Pancreas (tissue), 10 donors: ENCODE data around the gene SKIDA1. TPM values are rescaled to one million over a fixed set of nuclear protein-coding genes. Genes with fewer than 3 reads are reported as not detected.

Experiments used
- ATAC-seq, 4 donors: fragments of 200-7000 bp; cut with Tn5 transposase; one replicate each; pipeline versions ENCODE4 v1.8.0 to v1.9.1; 2020; ENCODE audit warnings: mild to moderate bottlenecking in 4 of 4, moderate library complexity in 4 of 4
- DNase-seq, 6 donors: peaks; one replicate each; pipeline ENCODE4 v3.0.0-alpha.2; 2020
- FAIRE-seq: peaks from 2 replicates; lab custom pipeline; 2012; peaks lifted over from hg19 to GRCh38; lab: Jason Lieb, UNC
- H3K27ac ChIP-seq, 4 donors: fragments of 200-600 bp; sonication (generic); 1 replicate in 3 of 4; 2 replicates in 1 of 4; pipeline versions ENCODE4 v1.5.0 to v1.8.0; 2020
- H3K27me3 ChIP-seq, 4 donors: fragments of 200-600 bp; one replicate each; pipeline ENCODE4 v1.8.0; 2021
- H3K36me3 ChIP-seq, 3 donors: fragments of 200-600 bp; sonication (generic) in 1 of 3; one replicate each; pipeline versions ENCODE4 v1.5.0 to v1.8.0; 2020 to 2021
- H3K4me1 ChIP-seq, 3 donors: fragments of 200-600 bp; one replicate each; pipeline ENCODE4 v1.8.0; 2021
- H3K4me3 ChIP-seq, 4 donors: fragments of 200-600 bp; sonication (generic) in 2 of 4; one replicate each; pipeline versions ENCODE4 v1.5.0 to v1.8.0; 2020 to 2021
- H3K9me3 ChIP-seq, 4 donors: fragments of 200-600 bp; one replicate each; pipeline ENCODE4 v1.8.0; 2021
- CTCF ChIP-seq, 4 donors: fragments of 200-600 bp; sonication (generic) in 3 of 4; IDR thresholded peaks; one replicate each; pipeline versions ENCODE4 v1.5.0 to v1.8.0; 2021; ENCODE audit warnings: antibody characterized with exemption in 4 of 4
- WGBS, 2 donors: extraction: QIAGEN DNeasy Blood & Tissue Kit; methylation state at CpG; one replicate each; pipeline ENCODE4 v1.1.7; 2013; 5-methylcytosine and 5-hydroxymethylcytosine counted together
- intact Hi-C, 3 donors: fragments of 100-400 bp; cut with DNase I; formaldehyde crosslinking; loops; one replicate each; pipeline versions ENCODE4 v1.11.1 to v1.14.2; 2022
- polyA plus RNA-seq, 2 donors: library from polyadenylated mRNA; stranded (reverse); fragments of 200-250 nt; gene quantifications; one replicate each; pipeline ENCODE4 v1.2.3, GENCODE V29; 2013
- total RNA-seq, 6 donors: library from RNA; stranded (reverse); fragmentation: NEBNext Ultra II Directional in 4 of 6; extraction: Animal tissue kit (Norgen Biotek cat#: 25700) in 4 of 6; gene quantifications; one replicate each; pipeline versions ENCODE4 v1.2.1 to v1.2.4, GENCODE V29; 2021 to 2023
- donor health status: healthy with polysubstance abuse.
- donor health status: DM: no; HTN: no; CAD: no; lungs with moderate emphysema.
- donor health status: DM: no; HTN: no; CAD: no.
- donor health status: control.
- donor health status: control.
- donor health status: Bipolar disorder and iron deficiency.
- donor health status: DM: yes; HTN: yes; CAD: no.
- donor health status: DM: no; HTN: no; CAD: no.
- donor health status: DM: no; HTN: no; CAD: no.
- donor health status: DM: yes; HTN: yes; CAD: no.

The SKIDA1 gene
- total and polyA plus RNA-seq, 8 donors, result 0.23 to 0.97 (median 0.53) TPM

GRCh38 chr10:21529032-21529910, 3.8 kb upstream of the SKIDA1 start:
- peak overlapping the region in 2 of 4 donors; percentile 60 to 68 for H3K4me3 ChIP-seq
- DNase-seq (no peak), FAIRE-seq (no peak), ATAC-seq (no peak)
- peaks cover 12 to 20% (median 16%) of the 10 kb centered on the region in 3 donors for H3K4me1 ChIP-seq
- intact Hi-C loops, result no loop called here
- H3K36me3 ChIP-seq, result no peaks in the 10 kb centered on the region
- WGBS, 2 donors, result 57 to 59% methylated on average over 9 of the region's 9 CpGs
- H3K9me3 ChIP-seq, result no peaks in the 10 kb centered on the region
- H3K27ac ChIP-seq, result peak overlapping the region in 3 of 4 donors; percentile 96 to 99 (median 97)
- no peak for TF ChIP-seq CTCF (IDR thresholded peaks at IDR 0.05)
- H3K27me3 ChIP-seq, result no peaks in the 10 kb centered on the region

- no peaks in the 10 kb centered on the region for H3K36me3 ChIP-seq
- intact Hi-C loops, result no loop called here
- H3K9me3 ChIP-seq, result no peaks in the 10 kb centered on the region
- peaks cover 12 to 20% (median 16%) of the 10 kb centered on the region in 3 donors for H3K4me1 ChIP-seq
- peak overlapping the region; percentile 91 to 99 (median 96) for H3K27ac ChIP-seq
- H3K27me3 ChIP-seq, result no peaks in the 10 kb centered on the region
- H3K4me3 ChIP-seq, result peak overlapping the region in 3 of 4 donors; percentile 58 to 68 (median 60)
- peak; percentile 20 for FAIRE-seq
- no peak for ATAC-seq
- no peak for DNase-seq
- no peak for TF ChIP-seq CTCF (IDR thresholded peaks at IDR 0.05)
- WGBS, 2 donors, result 52% methylated on average over 8 of the region's 8 CpGs
Measured at GRCh38 chr10:21528236-21529031, 3.0 kb upstream of the SKIDA1 start.

GRCh38 chr10:21527598-21528235, 2.2 kb upstream of the SKIDA1 start:
- DNase-seq (no peak), ATAC-seq (no peak), FAIRE-seq (no peak)
- Histone ChIP-seq H3K4me3 (peak overlapping the region; percentile 58 to 68 (median 60)), H3K27me3 (no peaks in the 10 kb centered on the region), H3K4me1 (peaks cover 8 to 20% (median 16%) of the 10 kb centered on the region in 3 donors), H3K36me3 (no peaks in the 10 kb centered on the region), H3K27ac (peak overlapping the region; percentile 91 to 99 (median 96)), H3K9me3 (no peaks in the 10 kb centered on the region)
- 17 to 21% methylated on average over 18 of the region's 18 CpGs for WGBS, 2 donors
- intact Hi-C loops, result no loop called here
- no peak for TF ChIP-seq CTCF (IDR thresholded peaks at IDR 0.05)

- ATAC-seq, result peak; percentile 44 to 57 (median 50)
- Histone ChIP-seq H3K36me3 (no peaks in the 10 kb centered on the region), H3K27ac (peak overlapping the region; percentile 91 to 99 (median 96)), H3K4me3 (peak overlapping the region; percentile 58 to 68 (median 60)), H3K4me1 (peaks cover under 1 to 14% (median 10%) of the 10 kb centered on the region in 3 donors), H3K27me3 (no peaks in the 10 kb centered on the region), H3K9me3 (no peaks in the 10 kb centered on the region)
- peak; percentile 55 to 84 (median 70) for DNase-seq
- FAIRE-seq, result no peak
- intact Hi-C loops, result no loop called here
- WGBS, 2 donors, result 1% methylated on average over 46 to 68 of the region's 68 CpGs
- TF ChIP-seq CTCF (IDR thresholded peaks at IDR 0.05), result no peak
Measured at GRCh38 chr10:21526860-21527597, 1.5 kb upstream of the SKIDA1 start.
